GM18519 (cell line): ENCODE results near the gene TEX2.
"Not testable (repeated sequence)": the region's sequence is repeated elsewhere in the genome, so short reads cannot be mapped to it uniquely, and the experiment has no call there.

Experiments used
- ATAC-seq: cut with Tn5 transposase; IDR thresholded peaks from one replicate; pipeline ENCODE4 v1.9.1; 2021; ENCODE audit warnings: mild to moderate bottlenecking, moderate library complexity; ENCODE audit not compliant: unreplicated experiment, low FRiP score

TEX2 gene

GRCh38 chr17:64216338-64217248 is 46.5 kb downstream of the TEX2 start:
- no peak for ATAC-seq

GRCh38 chr17:64216000-64216337 is 47.1 kb downstream of the TEX2 start:
- ATAC-seq, result no peak

- ATAC-seq, result no peak
Measured at GRCh38 chr17:64214950-64215349, 48.1 kb downstream of the TEX2 start.

GRCh38 chr17:64213995-64214811 is 48.9 kb downstream of the TEX2 start:
- no peak for ATAC-seq

GRCh38 chr17:64212122-64212521 is 50.9 kb downstream of the TEX2 start:
- no peak for ATAC-seq

GRCh38 chr17:64209983-64210382 is 53.1 kb downstream of the TEX2 start:
- ATAC-seq, result no peak

- no peak for ATAC-seq
Measured at GRCh38 chr17:64209356-64209941, 53.6 kb downstream of the TEX2 start.

GRCh38 chr17:64208656-64209055 is 54.4 kb downstream of the TEX2 start:
- not testable (repeated sequence) for ATAC-seq

- ATAC-seq, result no peak
Measured at GRCh38 chr17:64205804-64206203, 57.3 kb downstream of the TEX2 start.

GRCh38 chr17:64203630-64204029 is 59.4 kb downstream of the TEX2 start:
- no peak for ATAC-seq

GRCh38 chr17:64202683-64203344 is 60.2 kb downstream of the TEX2 start:
- no peak for ATAC-seq

- ATAC-seq, result no peak
Measured at GRCh38 chr17:64200080-64201032, 62.7 kb downstream of the TEX2 start.

- no peak for ATAC-seq
Measured at GRCh38 chr17:64198331-64199090, 64.5 kb downstream of the TEX2 start.

- no peak for ATAC-seq
Measured at GRCh38 chr17:64196601-64197000, 66.5 kb downstream of the TEX2 start.

- ATAC-seq, result no peak
Measured at GRCh38 chr17:64193561-64193960, 69.5 kb downstream of the TEX2 start.

- ATAC-seq, result no peak
Measured at GRCh38 chr17:64192589-64192988, 70.5 kb downstream of the TEX2 start.

- ATAC-seq, result no peak
Measured at GRCh38 chr17:64190472-64190871, 72.6 kb downstream of the TEX2 start.

GRCh38 chr17:64188088-64188487 is 75.0 kb downstream of the TEX2 start:
- no peak for ATAC-seq
